Vagina (tissue), 2 donors: Measurements from ENCODE around the gene LILRB2. TPM values are rescaled to one million over a fixed set of nuclear protein-coding genes. Genes with fewer than 3 reads are reported as not detected.

Experiments
- microRNA-seq: library from miRNA; unstranded; fragments of <30 nt; microRNA quantifications from one replicate; pipeline ENCODE4, GENCODE V29; 2017; ENCODE audit warnings: borderline number of aligned reads, borderline replicate concordance
- small RNA-seq: library from RNA; depleted of rRNA; stranded (forward); fragments of <200 nt; gene quantifications from one replicate; pipeline ENCODE3, GENCODE V24; 2016
- total RNA-seq: library from RNA; depleted of rRNA; stranded (reverse); fragments of >200 nt; gene quantifications from one replicate; pipeline ENCODE4 v1.2.3, GENCODE V29; 2016

The LILRB2 gene
- total RNA-seq, 1 donor from 2014 or later, result 2.0 TPM

Small RNA genes within 50 kb of the gene (microRNA-seq; reads per million reads assigned to microRNA genes)
- gene MIR4752, result not detected

Small RNA genes within 50 kb of the gene (small RNA-seq; reads per million reads assigned to genes)
- not detected for gene AC245884.12
- not detected for gene MIR4752
- gene RNU6-1307P, result not detected

Other genes with a start within 250 kb of the LILRB2 start
- gene VSTM1, start 217.2 kb downstream of the LILRB2 start, total RNA-seq, result not detected
- not detected for gene TARM1, start 199.7 kb downstream of the LILRB2 start, total RNA-seq
- 1.2 TPM for gene OSCAR, start 180.3 kb downstream of the LILRB2 start, total RNA-seq
- 79.3 TPM for gene NDUFA3, start 178.3 kb downstream of the LILRB2 start, total RNA-seq
- 13.0 TPM for gene TFPT, start 165.5 kb downstream of the LILRB2 start, total RNA-seq
- 44.4 TPM for gene PRPF31, start 165.4 kb downstream of the LILRB2 start, total RNA-seq
- gene CNOT3, start 143.3 kb downstream of the LILRB2 start, total RNA-seq, result 17.7 TPM
- 5.4 TPM for gene LENG1, start 121.4 kb downstream of the LILRB2 start, total RNA-seq
- 22.3 TPM for gene TMC4, start 108.0 kb downstream of the LILRB2 start, total RNA-seq
- 76.6 TPM for gene MBOAT7, start 91.5 kb downstream of the LILRB2 start, total RNA-seq
- gene TSEN34, start 89.8 kb downstream of the LILRB2 start, total RNA-seq, result 52.3 TPM
- gene RPS9, start 80.3 kb downstream of the LILRB2 start, total RNA-seq, result 1,892 TPM
- 20.4 TPM for gene LILRB3, start 58.1 kb downstream of the LILRB2 start, total RNA-seq
- 1.5 TPM for gene LILRA6, start 38.3 kb downstream of the LILRB2 start, total RNA-seq
- 12.3 TPM for gene LILRB5, start 23.8 kb downstream of the LILRB2 start, total RNA-seq
- 2.9 TPM for gene LILRA5, start 32.1 kb upstream of the LILRB2 start, total RNA-seq
- not detected for gene LILRA4, start 58.1 kb upstream of the LILRB2 start, total RNA-seq
- gene LAIR1, start 83.8 kb upstream of the LILRB2 start, total RNA-seq, result 8.8 TPM
- gene TTYH1, start 134.4 kb upstream of the LILRB2 start, total RNA-seq, result 5.9 TPM
- gene LENG8, start 168.1 kb upstream of the LILRB2 start, total RNA-seq, result 129 TPM
- 10.3 TPM for gene LENG9, start 182.7 kb upstream of the LILRB2 start, total RNA-seq
- gene CDC42EP5, start 192.2 kb upstream of the LILRB2 start, total RNA-seq, result 33.4 TPM
- gene LAIR2, start 221.7 kb upstream of the LILRB2 start, total RNA-seq, result not detected